ENCODE data around the gene HEPACAM. TPM values are rescaled to one million over a fixed set of nuclear protein-coding genes. Genes with fewer than 3 reads are reported as not detected.
"Not testable (repeated sequence)": the region's sequence is repeated elsewhere in the genome, so short reads cannot be mapped to it uniquely, and the experiment has no call there.

The HEPACAM gene, protein sequence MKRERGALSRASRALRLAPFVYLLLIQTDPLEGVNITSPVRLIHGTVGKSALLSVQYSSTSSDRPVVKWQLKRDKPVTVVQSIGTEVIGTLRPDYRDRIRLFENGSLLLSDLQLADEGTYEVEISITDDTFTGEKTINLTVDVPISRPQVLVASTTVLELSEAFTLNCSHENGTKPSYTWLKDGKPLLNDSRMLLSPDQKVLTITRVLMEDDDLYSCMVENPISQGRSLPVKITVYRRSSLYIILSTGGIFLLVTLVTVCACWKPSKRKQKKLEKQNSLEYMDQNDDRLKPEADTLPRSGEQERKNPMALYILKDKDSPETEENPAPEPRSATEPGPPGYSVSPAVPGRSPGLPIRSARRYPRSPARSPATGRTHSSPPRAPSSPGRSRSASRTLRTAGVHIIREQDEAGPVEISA
- not detected for polyA plus RNA-seq (2012; ENCODE audit: missing spikeins)

- DNase-seq (ENCODE audit: insufficient read length) (no peak), FAIRE-seq (no peak)
- TF ChIP-seq TAF1 (IDR thresholded peaks at IDR 0.05; ENCODE audit: borderline replicate concordance, low read depth, low read length) (no peak), POLR2A (IDR thresholded peaks at IDR 0.05; ENCODE audit: low read depth, low read length) (no peak), POLR2AphosphoS5 (IDR thresholded peaks at IDR 0.05; ENCODE audit: low read depth, low read length) (no peak)
These were observed at the start of gene HEPACAM for GRCh38 chr11:124935548-124936514. Gene HEPACAM (minus strand): TSS chr11:124936047. CDS start chr11:124936006, 41 bp downstream.

DNA sequence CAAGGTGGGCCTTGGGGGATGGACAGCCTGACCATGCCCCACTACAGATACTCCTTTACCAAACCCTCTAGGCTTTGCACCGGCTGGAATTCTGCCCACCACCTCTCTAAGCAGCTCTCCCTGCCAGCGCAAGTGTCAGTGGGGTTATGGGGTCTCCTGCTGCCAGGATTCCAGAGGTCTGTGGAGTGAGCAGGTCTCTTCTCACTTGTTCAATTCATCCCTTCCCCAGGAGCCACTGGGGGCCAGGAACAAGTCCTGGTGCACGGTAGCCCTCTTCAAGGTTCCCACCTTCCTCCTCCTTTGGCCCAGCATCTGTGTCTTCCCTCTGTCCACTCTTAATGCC lies 48.6 kb upstream of the HEPACAM start:
- DNase-seq (ENCODE audit: insufficient read length) (no peak), FAIRE-seq (no peak)
- no peak for TF ChIP-seq POLR2AphosphoS5 (IDR thresholded peaks at IDR 0.05; ENCODE audit: low read depth, low read length)

DNA sequence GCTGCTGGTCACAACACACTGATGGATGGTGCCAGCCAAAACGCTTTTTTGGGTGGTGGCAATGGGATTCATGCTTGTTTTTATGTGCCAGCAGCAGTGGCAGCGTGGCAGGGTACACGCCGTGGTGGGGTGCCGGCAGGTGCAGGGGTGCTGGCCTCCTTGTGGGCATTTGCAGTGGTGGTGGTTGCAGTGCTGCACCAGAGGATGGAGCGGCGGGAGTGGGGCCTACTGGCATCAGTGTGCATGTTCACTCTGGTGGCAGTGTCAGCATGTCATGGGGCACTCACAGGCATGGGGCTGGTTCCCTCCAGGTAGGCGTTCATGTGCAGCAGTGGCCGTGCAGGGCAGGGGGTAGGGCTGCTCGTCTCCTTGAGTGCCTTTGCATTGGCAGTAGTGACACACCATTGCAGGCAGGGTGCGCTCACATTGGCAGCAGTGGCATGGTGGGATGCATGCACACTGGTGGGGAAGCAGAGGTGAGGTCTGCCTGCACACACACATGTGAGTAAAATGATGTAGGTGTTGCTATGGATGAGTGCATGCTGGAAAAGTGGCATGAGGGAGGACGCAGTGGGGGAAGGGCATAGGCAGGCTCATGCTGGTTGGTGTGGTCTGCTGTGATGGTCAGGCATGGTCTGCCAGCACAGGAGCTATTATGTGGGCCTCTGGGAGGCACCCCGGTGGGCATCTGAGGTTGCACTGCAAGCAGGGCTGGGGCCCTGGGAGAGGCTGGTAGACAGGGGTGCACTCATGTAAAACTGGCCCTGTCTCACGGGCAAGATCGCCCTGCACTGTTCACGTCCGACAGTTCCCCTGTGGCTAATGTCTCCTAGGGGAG lies 48.0 kb upstream of the HEPACAM start:
- FAIRE-seq (no peak), DNase-seq (ENCODE audit: insufficient read length) (no peak)
- TF ChIP-seq POLR2A (IDR thresholded peaks at IDR 0.05; ENCODE audit: low read depth, low read length), result no peak
- TF ChIP-seq POLR2AphosphoS5 (IDR thresholded peaks at IDR 0.05; ENCODE audit: low read depth, low read length), result no peak
- no peak for TF ChIP-seq TAF1 (IDR thresholded peaks at IDR 0.05; ENCODE audit: borderline replicate concordance, low read depth, low read length)

DNA sequence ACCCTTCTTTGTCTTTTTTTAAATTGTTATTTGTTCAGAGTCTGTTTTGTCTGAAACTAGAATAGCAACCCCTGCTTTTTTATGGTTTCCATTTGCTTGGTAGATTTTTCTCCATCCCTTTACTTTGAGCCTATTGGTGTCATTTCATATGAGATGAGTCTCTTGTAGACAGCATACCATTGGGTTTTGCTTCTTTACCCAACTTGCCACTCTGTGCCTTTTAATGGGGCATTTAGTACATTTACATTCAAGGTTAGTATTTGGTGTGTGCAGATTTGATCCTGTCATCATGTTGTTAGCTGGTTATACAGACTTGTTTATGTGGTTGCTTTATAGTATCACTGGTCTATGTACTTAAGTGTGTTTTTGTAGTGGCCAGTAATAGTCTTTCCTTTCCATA lies 46.2 kb upstream of the HEPACAM start:
- FAIRE-seq (no peak), DNase-seq (ENCODE audit: insufficient read length) (no peak)
- TF ChIP-seq POLR2A (IDR thresholded peaks at IDR 0.05; ENCODE audit: low read depth, low read length), result no peak
- no peak for TF ChIP-seq POLR2AphosphoS5 (IDR thresholded peaks at IDR 0.05; ENCODE audit: low read depth, low read length)
- no peak for TF ChIP-seq TAF1 (IDR thresholded peaks at IDR 0.05; ENCODE audit: borderline replicate concordance, low read depth, low read length)

DNA sequence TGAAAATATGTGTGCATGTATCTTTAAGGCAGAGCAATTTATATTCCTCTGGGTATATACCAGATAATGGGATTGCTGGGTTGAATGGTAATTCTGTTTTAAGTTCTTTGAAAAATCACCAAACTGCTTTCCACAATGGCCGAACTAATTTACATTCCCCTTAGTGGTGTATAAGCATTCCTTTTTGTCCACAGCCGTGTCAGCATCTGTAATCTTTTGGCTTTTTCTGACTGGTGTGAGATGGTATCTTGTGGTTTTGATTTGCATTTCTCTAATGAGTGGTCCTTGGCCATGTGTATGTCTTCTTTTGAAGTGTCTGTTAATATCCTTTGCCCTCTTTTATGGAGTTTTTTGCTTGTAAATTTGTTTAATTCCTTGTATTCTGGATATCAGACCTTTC lies 42.5 kb upstream of the HEPACAM start:
- DNase-seq (ENCODE audit: insufficient read length), result no peak
- TF ChIP-seq TAF1 (IDR thresholded peaks at IDR 0.05; ENCODE audit: borderline replicate concordance, low read depth, low read length), result no peak
- TF ChIP-seq POLR2AphosphoS5 (IDR thresholded peaks at IDR 0.05; ENCODE audit: low read depth, low read length), result no peak
- no peak for TF ChIP-seq POLR2A (IDR thresholded peaks at IDR 0.05; ENCODE audit: low read depth, low read length)
- FAIRE-seq, result peak; percentile 5

GRCh38 chr11:124977006-124977405 lies 41.2 kb upstream of the HEPACAM start:
- TF ChIP-seq POLR2AphosphoS5 (IDR thresholded peaks at IDR 0.05; ENCODE audit: low read depth, low read length), result no peak
- no peak for TF ChIP-seq TAF1 (IDR thresholded peaks at IDR 0.05; ENCODE audit: borderline replicate concordance, low read depth, low read length)
- TF ChIP-seq POLR2A (IDR thresholded peaks at IDR 0.05; ENCODE audit: low read depth, low read length), result no peak
- no peak for FAIRE-seq
- DNase-seq (ENCODE audit: insufficient read length), result no peak

- TF ChIP-seq POLR2A (IDR thresholded peaks at IDR 0.05; ENCODE audit: low read depth, low read length) (no peak), POLR2AphosphoS5 (IDR thresholded peaks at IDR 0.05; ENCODE audit: low read depth, low read length) (no peak), TAF1 (IDR thresholded peaks at IDR 0.05; ENCODE audit: borderline replicate concordance, low read depth, low read length) (no peak)
- FAIRE-seq (no peak), DNase-seq (ENCODE audit: insufficient read length) (no peak)
These were observed 40.7 kb upstream of the HEPACAM start for GRCh38 chr11:124976531-124976930.

DNA sequence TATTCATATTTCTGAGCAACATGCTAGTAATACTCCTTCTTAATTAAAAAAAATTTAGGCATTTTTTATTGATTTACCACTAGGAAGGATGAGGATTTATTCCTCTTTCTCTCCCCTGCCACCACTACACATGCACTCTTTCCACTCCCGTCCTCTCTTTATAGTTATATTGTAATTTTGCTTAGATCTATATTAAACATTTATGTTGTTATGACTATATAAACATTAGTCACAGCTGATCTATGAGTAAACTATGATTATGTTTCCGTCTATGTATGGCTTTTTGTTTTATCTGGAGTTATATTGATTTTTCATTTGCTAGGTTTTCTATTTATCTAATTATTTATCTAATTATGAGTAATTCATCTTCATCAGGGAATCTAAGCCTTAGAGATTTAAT lies 36.0 kb upstream of the HEPACAM start:
- no peak for TF ChIP-seq TAF1 (IDR thresholded peaks at IDR 0.05; ENCODE audit: borderline replicate concordance, low read depth, low read length)
- no peak for TF ChIP-seq POLR2A (IDR thresholded peaks at IDR 0.05; ENCODE audit: low read depth, low read length)
- TF ChIP-seq POLR2AphosphoS5 (IDR thresholded peaks at IDR 0.05; ENCODE audit: low read depth, low read length), result no peak
- FAIRE-seq, result no peak
- DNase-seq (ENCODE audit: insufficient read length), result no peak

DNA sequence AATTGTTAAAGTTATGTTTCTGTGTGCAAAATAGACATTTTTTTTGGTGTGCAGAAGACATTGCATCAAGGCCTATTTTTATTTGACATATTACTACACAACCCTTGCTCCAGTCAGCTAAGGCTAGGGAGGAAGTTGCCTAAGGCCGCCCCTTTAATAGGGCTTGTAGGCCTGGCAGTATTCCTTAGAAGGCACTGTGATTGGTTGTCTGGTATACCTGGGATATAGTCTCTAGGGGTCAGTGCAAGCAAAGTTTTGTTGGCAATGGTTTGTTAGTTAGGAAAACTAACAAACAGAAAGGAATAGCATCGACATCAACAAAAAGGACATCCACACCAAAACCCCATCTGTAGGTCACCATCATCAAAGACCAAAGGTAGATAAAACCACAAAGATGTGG lies 35.1 kb upstream of the HEPACAM start:
- DNase-seq (ENCODE audit: insufficient read length), result no peak
- no peak for TF ChIP-seq TAF1 (IDR thresholded peaks at IDR 0.05; ENCODE audit: borderline replicate concordance, low read depth, low read length)
- TF ChIP-seq POLR2AphosphoS5 (IDR thresholded peaks at IDR 0.05; ENCODE audit: low read depth, low read length), result no peak
- TF ChIP-seq POLR2A (IDR thresholded peaks at IDR 0.05; ENCODE audit: low read depth, low read length), result no peak
- FAIRE-seq, result peak; percentile 62

- FAIRE-seq; DNase-seq (ENCODE audit: insufficient read length): not testable (repeated sequence)
These were observed 32.4 kb upstream of the HEPACAM start for GRCh38 chr11:124968197-124968596.

DNA sequence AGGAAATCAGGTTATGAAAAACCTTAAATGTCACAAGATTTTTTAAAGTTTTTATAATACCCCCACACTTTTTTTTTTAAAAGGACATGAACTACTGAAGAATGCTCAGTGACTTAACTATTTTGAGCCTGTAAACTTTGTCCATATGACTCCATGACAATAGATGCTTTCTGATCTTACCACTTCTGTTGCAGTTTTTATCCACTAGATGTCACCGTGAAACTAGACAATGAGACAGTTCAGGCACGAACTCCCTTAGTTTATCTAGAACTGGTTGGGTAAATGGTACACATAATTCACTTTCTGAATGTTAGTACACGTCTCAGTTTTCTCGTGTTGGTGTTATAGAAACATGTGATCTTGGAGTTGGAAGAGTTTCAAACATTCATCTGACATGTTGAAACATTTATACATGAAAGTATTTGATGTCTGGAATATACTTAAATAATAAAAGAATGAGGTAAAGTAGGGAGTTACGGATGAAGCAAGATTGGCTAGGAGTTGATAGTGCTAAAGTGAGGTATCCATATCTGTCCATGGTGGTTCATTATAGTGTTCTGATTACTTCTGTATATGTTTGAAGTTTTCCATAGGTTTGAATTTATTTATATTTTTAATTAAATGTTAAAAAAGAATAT lies 26.2 kb upstream of the HEPACAM start:
- FAIRE-seq (peak; percentile 97), DNase-seq (ENCODE audit: insufficient read length) (no peak)
- TF ChIP-seq POLR2AphosphoS5 (IDR thresholded peaks at IDR 0.05; ENCODE audit: low read depth, low read length) (no peak), TAF1 (IDR thresholded peaks at IDR 0.05; ENCODE audit: borderline replicate concordance, low read depth, low read length) (no peak), POLR2A (IDR thresholded peaks at IDR 0.05; ENCODE audit: low read depth, low read length) (no peak)

Data from GM12892 (cell line).